Testis (tissue), 2 donors: ENCODE measurements around the gene RSAD1.

Experiments
- POLR2A ChIP-seq: fragments of 450-650 bp; IDR thresholded peaks from one replicate; pipeline ENCODE4 v1.6.1; 2017; ENCODE audit warnings: antibody characterized with exemption, mild to moderate bottlenecking, moderate library complexity
- TF ChIP-seq, protein P1 (sequence below), 3 experiments: fragments of 450-650 bp in 2 of 3; fragments of 200-600 bp in 1 of 3; sonication (generic) in 1 of 3; IDR thresholded peaks; one replicate each; pipeline ENCODE4 v1.5.1; 2016 to 2019; ENCODE audit warnings: antibody characterized with exemption in 3 of 3, mild to moderate bottlenecking in 2 of 3, moderate library complexity in 1 of 3

DNA sequence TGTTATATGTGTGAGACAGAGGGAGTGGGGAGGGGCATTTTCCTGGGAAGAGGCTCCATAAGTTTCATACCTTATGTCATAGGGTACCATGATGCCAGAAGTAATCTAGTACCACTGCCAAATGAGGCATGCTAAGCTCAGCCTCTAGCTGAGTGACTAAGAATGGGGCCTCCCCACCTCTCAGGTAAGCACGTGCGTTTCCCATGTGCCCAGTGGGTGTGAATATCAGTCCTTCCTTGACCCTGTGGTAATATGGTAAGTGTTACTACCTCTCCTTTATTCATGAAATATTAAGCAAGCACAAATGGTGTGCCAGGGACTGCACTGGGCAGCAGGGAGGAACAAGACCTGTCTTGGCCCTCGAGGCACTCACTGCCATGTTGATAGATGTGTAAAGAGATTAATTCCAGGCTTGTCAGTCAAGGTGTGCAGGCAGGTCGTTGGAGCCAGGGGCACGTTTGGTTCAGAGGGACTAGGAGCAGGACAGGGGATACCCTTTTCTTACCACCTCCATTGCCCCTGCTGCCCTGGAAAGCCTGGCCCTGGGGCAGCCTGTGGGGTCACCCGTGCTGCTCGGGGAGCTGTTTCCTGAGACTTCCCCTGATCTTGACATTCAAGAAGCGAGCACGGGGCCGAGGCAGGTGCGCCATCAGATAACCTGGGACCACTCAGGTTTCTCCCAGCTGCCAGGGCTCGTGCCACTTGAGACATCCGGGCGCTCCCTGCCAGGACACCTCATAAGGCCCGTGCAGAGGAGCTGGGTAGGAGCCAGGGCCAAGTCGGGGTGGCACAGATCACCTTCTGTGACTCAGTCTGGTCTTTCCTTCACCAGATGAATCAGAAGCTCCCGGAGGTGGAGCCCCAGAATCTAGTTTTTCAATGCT is 8.8 kb downstream of the RSAD1 start:
- no peak for TF ChIP-seq POLR2A
- TF ChIP-seq, protein P1, sequence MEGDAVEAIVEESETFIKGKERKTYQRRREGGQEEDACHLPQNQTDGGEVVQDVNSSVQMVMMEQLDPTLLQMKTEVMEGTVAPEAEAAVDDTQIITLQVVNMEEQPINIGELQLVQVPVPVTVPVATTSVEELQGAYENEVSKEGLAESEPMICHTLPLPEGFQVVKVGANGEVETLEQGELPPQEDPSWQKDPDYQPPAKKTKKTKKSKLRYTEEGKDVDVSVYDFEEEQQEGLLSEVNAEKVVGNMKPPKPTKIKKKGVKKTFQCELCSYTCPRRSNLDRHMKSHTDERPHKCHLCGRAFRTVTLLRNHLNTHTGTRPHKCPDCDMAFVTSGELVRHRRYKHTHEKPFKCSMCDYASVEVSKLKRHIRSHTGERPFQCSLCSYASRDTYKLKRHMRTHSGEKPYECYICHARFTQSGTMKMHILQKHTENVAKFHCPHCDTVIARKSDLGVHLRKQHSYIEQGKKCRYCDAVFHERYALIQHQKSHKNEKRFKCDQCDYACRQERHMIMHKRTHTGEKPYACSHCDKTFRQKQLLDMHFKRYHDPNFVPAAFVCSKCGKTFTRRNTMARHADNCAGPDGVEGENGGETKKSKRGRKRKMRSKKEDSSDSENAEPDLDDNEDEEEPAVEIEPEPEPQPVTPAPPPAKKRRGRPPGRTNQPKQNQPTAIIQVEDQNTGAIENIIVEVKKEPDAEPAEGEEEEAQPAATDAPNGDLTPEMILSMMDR (IDR thresholded peaks at IDR 0.05), result no peak
